RWPE1 (cell line): ENCODE data around the gene APLP2.

Experiments
- CTCF ChIA-PET: fragments of 350-600 bp; sonication (Branson Sonifier 250); formaldehyde crosslinking; extraction: SDS; loops from one replicate; lab custom pipeline; 2021; lab: Yijun Ruan, JAX
- POLR2A ChIA-PET: fragments of 400-600 bp; formaldehyde crosslinking; extraction: SDS; loops from one replicate; lab custom pipeline; 2020; ENCODE audit warnings: antibody characterized with exemption; ENCODE audit not compliant: low non-redundant PET; lab: Yijun Ruan, JAX
- DNase-seq: peaks from one replicate; pipeline ENCODE4 v3.0.0; 2012; ENCODE audit warnings: low spot score
- H3K27ac ChIP-seq: fragments of 450-650 bp; 2 replicates; pipeline ENCODE4 v1.5.1; 2017
- CTCF ChIP-seq: fragments of 450-650 bp; conservative IDR thresholded peaks from 2 replicates; pipeline ENCODE4 v1.5.1; 2017; ENCODE audit warnings: low read depth, mild to moderate bottlenecking

APLP2 gene

GRCh38 chr11:130097285-130097684 lies 27.6 kb downstream of the APLP2 start:
- DNase-seq, result no peak

DNA sequence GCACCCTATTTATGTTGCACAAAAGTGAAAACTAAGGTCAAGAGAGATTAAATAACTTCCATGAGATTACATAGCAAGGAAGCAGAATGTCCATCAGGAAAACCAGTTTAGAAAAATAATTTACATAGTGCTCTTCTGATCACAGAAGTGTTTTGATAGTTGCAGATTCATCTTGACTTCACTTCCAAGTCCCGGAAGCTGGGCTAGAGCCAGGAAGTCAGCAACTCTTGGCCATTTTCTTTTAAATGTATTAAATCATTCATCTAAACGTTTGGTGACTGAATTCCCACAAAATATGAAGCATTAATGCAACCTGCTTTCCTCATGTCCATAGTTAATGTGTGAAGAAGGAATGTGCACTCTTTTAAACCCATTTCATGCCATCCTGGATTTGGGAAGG lies 29.7 kb downstream of the APLP2 start:
- H3K27ac ChIP-seq, result no peak overlapping the region
- ChIA-PET POLR2A (no interaction called here), CTCF (no interaction called here)
- no peak for TF ChIP-seq CTCF
- DNase-seq, result no peak

More at GRCh38 chr11:130097285-130097684, 27.6 kb downstream of the APLP2 start:
- H3K27ac ChIP-seq, result no peak overlapping the region
- ChIA-PET POLR2A (no interaction called here), CTCF (no interaction called here)
- no peak for TF ChIP-seq CTCF

GRCh38 chr11:130100381-130101095 lies 30.8 kb downstream of the APLP2 start:
- POLR2A ChIA-PET, result interaction anchor here (0.6 kb wide), 1 partner anchor 185 kb away, joined by 3 read pairs; no protein-coding TSS in a partner anchor
- CTCF ChIA-PET, result no interaction called here
- DNase-seq, result no peak

DNA sequence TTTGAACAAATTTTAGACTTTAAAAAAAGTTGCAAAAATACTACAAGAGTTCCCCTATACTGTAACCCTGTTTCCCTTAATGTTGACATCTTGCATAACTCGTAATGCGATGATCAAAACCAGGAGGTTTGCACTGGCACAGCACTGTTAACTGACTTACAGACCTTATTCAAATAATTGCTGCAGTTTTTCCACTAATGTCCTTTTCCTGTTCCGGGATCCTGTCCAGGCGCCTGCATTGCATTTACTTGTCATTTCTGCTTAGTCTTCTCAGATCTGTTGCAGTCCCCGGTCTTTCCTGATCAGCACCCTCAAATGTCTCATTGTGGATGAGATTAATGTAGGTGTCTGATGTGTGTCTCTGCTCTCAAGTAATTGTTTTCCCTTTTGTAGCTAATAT lies 32.0 kb downstream of the APLP2 start:
- no peak overlapping the region for H3K27ac ChIP-seq
- CTCF ChIA-PET, result interaction anchor here (0.6 kb wide), 1 partner anchor 971 kb away, joined by 3 read pairs; no protein-coding TSS in a partner anchor
- no peak for DNase-seq
- POLR2A ChIA-PET, result no interaction called here
- TF ChIP-seq CTCF, result no peak

More at GRCh38 chr11:130100381-130101095, 30.8 kb downstream of the APLP2 start:
- no peak overlapping the region for H3K27ac ChIP-seq
- no peak for TF ChIP-seq CTCF

DNA sequence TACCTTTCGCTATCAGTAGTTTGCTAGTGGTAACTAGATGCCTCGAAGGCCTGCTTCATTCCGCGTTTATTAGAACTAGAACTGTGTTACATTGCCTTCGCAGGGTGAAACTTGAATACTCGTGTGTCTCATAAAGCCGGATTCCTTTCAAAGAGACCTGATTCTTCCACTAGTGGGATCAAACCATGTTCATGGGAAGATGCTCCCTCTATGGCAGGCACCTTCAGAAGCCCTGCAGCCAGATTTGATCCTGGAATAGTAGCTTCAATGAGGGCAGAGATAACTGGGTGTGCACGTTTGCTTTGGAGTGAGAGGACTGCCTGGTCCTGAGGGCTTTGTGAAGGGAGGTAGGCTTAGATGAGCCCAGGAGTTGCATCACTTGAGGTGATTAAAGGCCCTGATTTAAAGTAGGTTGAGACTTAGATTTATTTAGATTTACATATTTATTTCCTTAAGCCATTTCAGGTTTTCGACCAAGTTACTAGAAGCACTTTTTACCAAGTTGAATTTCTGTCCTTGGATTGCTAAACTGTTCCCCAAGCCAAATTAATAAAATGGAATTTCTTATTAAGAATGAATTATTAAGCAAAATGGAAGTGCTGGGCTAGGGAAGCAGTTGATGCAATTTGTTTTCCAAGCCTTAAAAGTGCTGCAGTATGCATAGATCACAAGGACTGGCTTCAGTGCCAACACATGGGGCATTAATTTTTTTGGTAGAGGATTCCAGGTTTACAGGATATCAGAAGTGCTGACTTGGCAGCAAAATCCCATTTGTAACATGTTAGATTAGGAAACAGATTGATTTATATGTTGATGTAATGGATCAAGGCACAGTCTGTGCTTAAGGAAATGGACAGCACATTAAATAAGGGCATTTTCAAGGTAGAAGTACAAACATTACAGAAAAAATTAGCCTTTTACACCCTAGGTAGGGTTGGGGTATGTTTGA lies 32.9 kb downstream of the APLP2 start:
- TF ChIP-seq CTCF, result no peak
- DNase-seq, result no peak

DNA sequence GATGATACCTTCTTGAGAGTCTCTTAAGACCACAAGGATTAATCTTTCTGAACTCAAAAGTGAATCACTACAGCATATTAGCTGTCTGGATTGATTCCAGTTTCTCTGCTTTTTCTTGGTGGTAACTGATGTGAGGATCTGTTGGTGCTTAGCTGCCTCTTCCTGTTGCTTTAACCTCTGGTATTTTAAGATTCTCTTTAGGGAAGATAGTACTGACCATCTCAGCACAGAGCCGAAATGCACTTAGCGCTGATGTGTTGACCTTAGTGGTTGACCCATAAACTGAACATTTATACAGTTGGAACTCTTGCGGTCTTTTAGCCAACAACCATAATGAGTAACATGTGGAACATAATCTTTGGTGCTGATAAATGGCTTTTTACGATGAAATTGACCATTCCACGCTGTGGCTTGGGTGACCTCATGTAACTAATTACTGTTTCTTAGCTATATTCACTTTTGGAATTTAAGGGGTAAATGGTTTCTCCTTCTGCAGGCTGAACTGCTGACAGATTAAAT lies 33.7 kb downstream of the APLP2 start:
- POLR2A ChIA-PET, result no interaction called here
- no peak for TF ChIP-seq CTCF
- no peak overlapping the region for H3K27ac ChIP-seq
- CTCF ChIA-PET, result interaction anchor here (0.6 to 0.7 kb wide), 2 partner anchors 19 to 179 kb away, joined by 4 to 5 read pairs; no protein-coding TSS in a partner anchor
- peak; percentile 26 for DNase-seq

More for the DNA sequence above, 32.9 kb downstream of the APLP2 start:
- peak overlapping the region; percentile 75 for H3K27ac ChIP-seq
- ChIA-PET CTCF (interaction anchor here (0.6 kb wide), 2 partner anchors 180 to 972 kb away, joined by 3 to 4 read pairs; no protein-coding TSS in a partner anchor), POLR2A (no interaction called here)
